Esophagus muscularis mucosa (tissue), 4 donors: Measurements from ENCODE around the gene COL19A1. TPM values are rescaled to one million over a fixed set of nuclear protein-coding genes. Genes with fewer than 3 reads are reported as not detected.

Source experiments
- DNase-seq: peaks from one replicate; pipeline ENCODE4 v3.0.0-alpha.2; 2017; ENCODE audit errors: extremely low spot score
- H3K27ac ChIP-seq, 4 donors: fragments of 200-600 bp; sonication (generic); replicated peaks in 1 of 4; 1 replicate in 3 of 4; 2 replicates in 1 of 4; pipeline ENCODE4 v1.5.1; 2016 to 2019; ENCODE audit warnings: mild to moderate bottlenecking in 1 of 4
- H3K27me3 ChIP-seq, 4 donors: fragments of 200-600 bp; sonication (generic); one replicate each; pipeline versions ENCODE4 v1.5.1 to v1.6.0; 2016 to 2019
- H3K36me3 ChIP-seq, 4 donors: fragments of 200-600 bp; sonication (generic); one replicate each; pipeline ENCODE4 v1.5.1; 2016 to 2019
- H3K4me1 ChIP-seq, 4 donors: fragments of 200-600 bp; sonication (generic); one replicate each; pipeline ENCODE4 v1.5.1; 2016 to 2019
- H3K4me3 ChIP-seq, 4 donors: fragments of 200-600 bp; sonication (generic); 1 replicate in 2 of 4; 2 replicates in 2 of 4; pipeline ENCODE4 v1.5.1; 2016 to 2019; ENCODE audit warnings: mild to moderate bottlenecking in 4 of 4, moderate library complexity in 1 of 4
- H3K9me3 ChIP-seq, 4 donors: fragments of 200-600 bp; sonication (generic); 1 replicate in 3 of 4; 2 replicates in 1 of 4; pipeline ENCODE4 v1.5.1; 2016 to 2019
- EP300 ChIP-seq: sonication (generic); formaldehyde crosslinking; IDR thresholded peaks from one replicate; pipeline ENCODE4 v1.6.1; 2017; ENCODE audit warnings: antibody characterized with exemption
- POLR2A ChIP-seq: fragments of 450-650 bp; IDR thresholded peaks from one replicate; pipeline ENCODE4 v1.6.1; 2017; ENCODE audit warnings: antibody characterized with exemption, moderate library complexity, mild to moderate bottlenecking, low read depth
- POLR2AphosphoS5 ChIP-seq, 2 donors: sonication (generic); formaldehyde crosslinking; IDR thresholded peaks; one replicate each; pipeline ENCODE4 v1.6.1; 2017; ENCODE audit warnings: antibody characterized with exemption in 2 of 2
- WGBS: methylation state at CpG from one replicate; pipeline ENCODE4 v1.1.5; 2018; 5-methylcytosine and 5-hydroxymethylcytosine counted together
- intact Hi-C: fragments of 100-400 bp; cut with DNase I; formaldehyde crosslinking; loops from one replicate; pipeline ENCODE4 v1.15.1; 2023
- total RNA-seq, 4 donors: library from RNA; depleted of rRNA; stranded (reverse); fragments of >200 nt; gene quantifications; one replicate each; pipeline versions ENCODE4 v1.1.0 to v1.2.1, GENCODE V29; 2016
- TF ChIP-seq, protein P1 (sequence below), 3 experiments: fragments of 200-600 bp in 2 of 3; fragments of 450-650 bp in 1 of 3; sonication (generic) in 2 of 3; IDR thresholded peaks; one replicate each; pipeline ENCODE4 v1.5.1; 2017 to 2019; ENCODE audit warnings: antibody characterized with exemption in 3 of 3, mild to moderate bottlenecking in 2 of 3, moderate library complexity in 1 of 3

Gene COL19A1
- total RNA-seq, 4 donors from 2014 or later = 1.7 to 4.0 (median 2.4) TPM

DNA sequence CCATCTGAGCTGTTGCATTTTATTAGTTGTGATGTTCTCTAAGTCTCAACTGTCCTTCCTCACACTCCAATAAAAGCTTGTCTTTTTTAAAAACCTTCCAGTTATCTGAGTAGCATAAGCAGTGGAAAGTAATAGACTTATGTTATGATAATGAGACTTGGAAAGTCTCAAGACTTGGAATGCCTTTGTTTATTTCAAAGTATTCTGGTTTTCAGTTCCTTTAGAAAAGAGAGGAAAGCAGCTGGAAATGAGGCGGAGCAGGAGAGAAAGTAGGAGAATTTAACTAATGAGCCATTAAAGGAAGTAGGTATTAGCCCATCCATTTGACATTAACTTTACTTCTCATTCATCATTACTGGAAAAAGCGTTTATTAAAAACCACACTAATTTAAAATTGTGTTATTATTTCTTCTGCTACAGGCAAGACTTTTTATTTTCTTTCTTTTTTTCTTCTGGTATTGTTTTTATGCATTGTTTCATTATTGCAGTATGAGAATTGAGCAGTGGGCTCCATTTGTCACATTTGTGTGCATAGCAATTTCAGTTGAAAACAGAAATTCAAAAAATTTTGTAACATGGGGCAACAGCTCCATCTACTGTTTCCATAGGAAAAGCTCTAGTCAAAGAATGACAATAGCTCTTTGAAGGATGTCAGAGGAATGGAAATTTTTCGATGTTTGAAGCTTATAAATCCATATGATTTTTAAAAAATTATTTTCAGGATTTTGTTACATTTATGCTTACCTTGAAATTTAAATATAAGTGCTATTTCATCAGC, 241.7 kb downstream of the COL19A1 start:
- Histone ChIP-seq H3K27ac (no peak overlapping the region), H3K4me3 (peak overlapping the region in 2 of 4 donors; percentile 12 to 13), H3K9me3 (no peaks in the 10 kb centered on the region), H3K36me3 (no peaks in the 10 kb centered on the region), H3K4me1 (peaks cover 0 to 9% (median 8%) of the 10 kb centered on the region in 4 donors), H3K27me3 (no peaks in the 10 kb centered on the region)
- intact Hi-C loops = loop anchor here (5.0 to 10.0 kb wide), 2 partner anchors 271 to 383 kb away; no protein-coding TSS in a partner anchor
- TF ChIP-seq, protein P1, sequence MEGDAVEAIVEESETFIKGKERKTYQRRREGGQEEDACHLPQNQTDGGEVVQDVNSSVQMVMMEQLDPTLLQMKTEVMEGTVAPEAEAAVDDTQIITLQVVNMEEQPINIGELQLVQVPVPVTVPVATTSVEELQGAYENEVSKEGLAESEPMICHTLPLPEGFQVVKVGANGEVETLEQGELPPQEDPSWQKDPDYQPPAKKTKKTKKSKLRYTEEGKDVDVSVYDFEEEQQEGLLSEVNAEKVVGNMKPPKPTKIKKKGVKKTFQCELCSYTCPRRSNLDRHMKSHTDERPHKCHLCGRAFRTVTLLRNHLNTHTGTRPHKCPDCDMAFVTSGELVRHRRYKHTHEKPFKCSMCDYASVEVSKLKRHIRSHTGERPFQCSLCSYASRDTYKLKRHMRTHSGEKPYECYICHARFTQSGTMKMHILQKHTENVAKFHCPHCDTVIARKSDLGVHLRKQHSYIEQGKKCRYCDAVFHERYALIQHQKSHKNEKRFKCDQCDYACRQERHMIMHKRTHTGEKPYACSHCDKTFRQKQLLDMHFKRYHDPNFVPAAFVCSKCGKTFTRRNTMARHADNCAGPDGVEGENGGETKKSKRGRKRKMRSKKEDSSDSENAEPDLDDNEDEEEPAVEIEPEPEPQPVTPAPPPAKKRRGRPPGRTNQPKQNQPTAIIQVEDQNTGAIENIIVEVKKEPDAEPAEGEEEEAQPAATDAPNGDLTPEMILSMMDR (IDR thresholded peaks at IDR 0.05) = peak; percentile 67 to 71 (median 69)
- TF ChIP-seq POLR2A = no peak
- no peak for TF ChIP-seq EP300
- WGBS = 20% methylated on average over 3 of the region's 3 CpGs
- no peak for DNase-seq

DNA sequence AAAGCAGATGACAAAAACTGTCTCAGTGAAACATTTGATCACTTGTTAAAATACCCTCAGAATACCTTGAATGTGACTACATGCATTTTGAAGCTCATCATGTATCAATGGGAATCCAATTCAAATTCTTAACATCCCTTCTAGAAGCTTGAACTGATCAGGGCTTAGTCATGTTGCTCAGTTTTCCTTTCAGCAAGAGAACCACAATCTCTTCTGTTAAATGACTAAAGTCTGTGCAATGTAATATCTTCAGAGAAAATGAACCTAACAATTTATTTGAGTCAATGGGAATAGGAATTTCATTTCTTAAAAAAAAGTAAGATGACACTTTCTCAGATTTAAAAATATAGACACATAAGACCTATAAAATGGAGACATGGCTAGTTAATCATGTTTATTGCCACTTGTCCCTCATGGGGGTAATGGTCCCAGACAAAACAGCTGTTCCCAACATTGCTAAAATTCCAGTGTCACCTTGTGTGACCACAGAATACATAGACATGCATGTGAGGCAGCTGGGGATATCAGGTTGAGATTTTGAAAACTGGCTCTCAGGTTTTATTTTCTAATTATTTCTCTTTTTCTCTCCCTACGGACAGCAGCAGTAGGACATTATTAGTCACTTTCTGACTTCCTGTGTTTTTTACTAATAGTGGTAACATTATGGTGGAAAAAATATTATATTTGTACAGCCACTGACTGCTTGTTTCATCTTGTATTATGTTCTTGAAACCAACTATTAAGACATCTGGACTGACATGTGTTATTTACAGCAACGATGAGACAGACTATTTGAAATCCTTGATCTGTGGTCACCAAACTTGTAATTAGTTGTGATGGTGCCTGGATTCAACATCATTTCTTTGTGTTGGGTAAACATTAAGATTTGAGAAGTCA, 244.0 kb downstream of the COL19A1 start:
- DNase-seq = no peak
- no peaks in the 10 kb centered on the region for H3K9me3 ChIP-seq
- no peak overlapping the region for H3K27ac ChIP-seq
- no peak for TF ChIP-seq POLR2AphosphoS5 (IDR thresholded peaks at IDR 0.05)
- TF ChIP-seq, protein P1 (IDR thresholded peaks at IDR 0.05) = no peak
- TF ChIP-seq EP300 = no peak
- TF ChIP-seq POLR2A = no peak
- peaks cover 0 to 9% (median 8%) of the 10 kb centered on the region in 4 donors for H3K4me1 ChIP-seq
- intact Hi-C loops = no loop called here
- no peaks in the 10 kb centered on the region for H3K36me3 ChIP-seq
- H3K4me3 ChIP-seq = no peak overlapping the region
- H3K27me3 ChIP-seq = no peaks in the 10 kb centered on the region
- 82% methylated on average over 2 of the region's 2 CpGs for WGBS

DNA sequence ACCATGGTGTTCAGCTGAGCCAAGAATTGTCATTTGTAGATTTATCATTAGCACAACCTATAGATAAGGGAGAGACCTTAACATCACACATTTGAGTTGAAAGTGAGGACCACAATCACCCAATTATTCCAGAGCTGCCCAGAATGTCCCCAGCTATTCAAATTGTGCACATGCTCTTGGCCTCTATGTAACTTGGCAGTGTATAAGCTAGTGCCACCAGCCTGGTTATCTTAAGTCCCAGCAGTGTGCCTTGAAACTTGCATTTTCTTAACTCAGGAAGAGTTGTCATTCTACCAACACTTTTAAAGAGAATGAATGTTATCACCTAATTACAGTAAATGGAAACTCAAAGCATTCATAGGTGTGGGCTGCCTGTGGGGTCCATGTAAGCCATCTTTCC, 245.4 kb downstream of the COL19A1 start:
- Histone ChIP-seq H3K27me3 (no peaks in the 10 kb centered on the region), H3K9me3 (no peaks in the 10 kb centered on the region), H3K27ac (no peak overlapping the region), H3K4me1 (peaks cover 0 to 9% (median 8%) of the 10 kb centered on the region in 4 donors), H3K4me3 (no peak overlapping the region), H3K36me3 (no peaks in the 10 kb centered on the region)
- TF ChIP-seq EP300 (no peak), POLR2A (no peak), POLR2AphosphoS5 (IDR thresholded peaks at IDR 0.05) (no peak)
- TF ChIP-seq, protein P1 (IDR thresholded peaks at IDR 0.05) = no peak
- intact Hi-C loops = no loop called here
- DNase-seq = no peak

DNA sequence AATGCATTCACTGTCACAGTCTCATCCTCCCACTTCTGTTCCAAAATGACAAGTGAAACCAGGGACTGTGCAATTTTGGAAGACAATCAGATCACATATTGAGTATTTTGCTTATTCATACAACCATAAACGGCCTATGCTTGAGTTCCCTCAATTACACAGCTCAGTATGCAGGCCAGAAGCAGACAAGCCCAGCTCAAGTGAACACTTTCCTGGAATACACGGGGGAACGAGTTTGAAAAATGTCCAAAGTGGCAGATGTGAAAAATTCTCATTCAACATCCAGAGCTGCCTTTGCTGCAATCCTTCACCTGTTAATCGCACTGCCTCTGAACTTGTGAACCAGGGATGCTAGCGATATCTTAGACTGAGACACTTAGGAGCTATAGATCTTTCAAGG, 246.4 kb downstream of the COL19A1 start:
- Histone ChIP-seq H3K4me3 (no peak overlapping the region), H3K9me3 (no peaks in the 10 kb centered on the region), H3K4me1 (peaks cover 0 to 6% (median 5%) of the 10 kb centered on the region in 4 donors), H3K36me3 (no peaks in the 10 kb centered on the region), H3K27ac (no peak overlapping the region), H3K27me3 (no peaks in the 10 kb centered on the region)
- WGBS = 56% methylated on average over 5 of the region's 5 CpGs
- TF ChIP-seq EP300 (no peak), POLR2A (no peak), POLR2AphosphoS5 (IDR thresholded peaks at IDR 0.05) (no peak)
- TF ChIP-seq, protein P1 (IDR thresholded peaks at IDR 0.05) = no peak
- intact Hi-C loops = no loop called here
- DNase-seq = no peak
